ENCODE data around the gene MINK1. TPM values are rescaled to one million over a fixed set of nuclear protein-coding genes. Genes with fewer than 3 reads are reported as not detected.
"Not testable (repeated sequence)": the region's sequence is repeated elsewhere in the genome, so short reads cannot be mapped to it uniquely, and the experiment has no call there.

MINK1 gene
- polyA plus RNA-seq, 12 donors = 21.5 to 61.5 (median 28.0) TPM; not detected in 1

DNA sequence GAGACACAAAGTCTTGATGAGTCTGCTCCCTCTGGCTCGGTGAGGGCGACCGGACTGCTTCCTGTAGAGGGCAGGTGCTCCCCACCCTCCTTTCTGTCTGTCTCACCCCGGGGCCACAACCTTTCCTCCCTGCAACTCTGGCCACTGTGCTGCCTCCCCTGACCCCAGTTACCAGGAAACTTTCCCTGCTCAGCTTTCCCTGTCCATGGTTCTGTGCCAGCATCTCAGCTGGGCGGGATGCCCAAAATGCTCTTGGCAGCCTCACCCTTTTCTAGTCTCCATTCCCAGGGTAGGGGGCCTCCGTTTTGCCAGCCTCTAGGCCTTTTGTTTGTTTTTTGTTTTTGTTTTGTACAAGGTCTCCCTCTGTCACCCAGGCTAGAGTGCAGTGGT, 24.8 kb upstream of the MINK1 start:
- no peak for DNase-seq

DNA sequence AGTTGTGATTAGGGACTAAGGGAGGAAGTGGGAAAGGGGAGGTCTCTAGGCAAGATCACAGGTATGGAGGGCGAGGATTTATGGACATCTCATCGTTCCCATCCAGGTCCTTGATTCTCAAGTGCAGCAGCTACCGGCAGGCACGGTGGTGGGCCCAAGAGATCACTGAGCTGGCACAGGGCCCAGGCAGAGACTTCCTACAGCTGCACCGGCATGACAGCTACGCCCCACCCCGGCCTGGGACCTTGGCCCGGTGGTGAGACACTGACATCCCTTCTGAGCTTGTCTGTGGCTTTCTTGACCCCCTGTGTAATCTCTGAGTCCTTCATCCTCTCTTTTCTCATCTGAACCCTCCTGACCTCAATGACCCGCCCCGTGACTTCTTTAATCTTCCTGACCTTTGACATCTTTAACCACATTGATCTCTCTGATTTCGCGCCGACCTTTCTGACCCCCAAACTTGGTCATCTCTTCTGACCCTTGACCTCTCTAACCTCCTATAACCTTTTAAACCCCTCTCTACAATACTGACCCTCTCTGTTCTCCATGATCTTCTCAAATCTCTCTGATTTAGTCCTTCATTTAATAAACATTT, 22.3 kb upstream of the MINK1 start:
- no peak for DNase-seq

DNA sequence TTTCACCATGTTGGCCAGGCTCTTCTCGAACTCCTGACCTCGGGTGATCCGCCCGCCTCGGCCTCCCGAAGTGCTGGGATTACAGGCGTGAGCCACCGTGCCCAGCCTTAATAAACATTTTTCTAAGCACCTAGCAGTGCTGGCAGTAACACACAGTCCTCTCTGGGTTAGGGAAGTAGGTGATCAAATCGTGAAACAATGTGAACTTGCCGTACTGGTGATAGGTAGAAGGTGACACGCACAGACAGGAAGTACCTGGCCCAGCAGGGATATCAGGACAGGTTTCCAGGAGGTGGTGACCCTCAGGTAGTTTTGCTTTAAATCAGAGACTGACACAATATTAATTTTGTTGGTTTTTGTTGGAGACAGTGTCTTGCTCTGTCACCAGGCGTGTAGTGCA, 21.7 kb upstream of the MINK1 start:
- DNase-seq = no peak

DNA sequence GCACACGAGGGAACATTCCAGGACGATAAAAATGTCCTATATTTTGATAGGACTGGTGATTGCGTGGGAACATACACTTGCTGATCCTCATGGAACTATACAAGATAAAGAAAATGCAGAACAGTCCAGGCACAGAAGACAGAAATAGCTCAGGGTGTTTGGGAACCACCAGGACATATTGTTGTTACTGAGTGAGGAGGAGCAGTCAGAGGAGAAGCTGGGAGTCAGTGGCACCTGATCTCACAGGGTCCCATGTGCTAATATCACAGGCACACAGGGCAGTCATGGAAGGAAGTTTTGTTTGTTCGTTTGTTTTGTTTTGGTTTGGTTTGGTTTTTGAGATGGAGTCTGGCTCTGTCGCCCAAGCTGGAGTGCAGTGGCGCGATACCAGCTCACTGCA, 20.4 kb upstream of the MINK1 start:
- no peak for DNase-seq

DNA sequence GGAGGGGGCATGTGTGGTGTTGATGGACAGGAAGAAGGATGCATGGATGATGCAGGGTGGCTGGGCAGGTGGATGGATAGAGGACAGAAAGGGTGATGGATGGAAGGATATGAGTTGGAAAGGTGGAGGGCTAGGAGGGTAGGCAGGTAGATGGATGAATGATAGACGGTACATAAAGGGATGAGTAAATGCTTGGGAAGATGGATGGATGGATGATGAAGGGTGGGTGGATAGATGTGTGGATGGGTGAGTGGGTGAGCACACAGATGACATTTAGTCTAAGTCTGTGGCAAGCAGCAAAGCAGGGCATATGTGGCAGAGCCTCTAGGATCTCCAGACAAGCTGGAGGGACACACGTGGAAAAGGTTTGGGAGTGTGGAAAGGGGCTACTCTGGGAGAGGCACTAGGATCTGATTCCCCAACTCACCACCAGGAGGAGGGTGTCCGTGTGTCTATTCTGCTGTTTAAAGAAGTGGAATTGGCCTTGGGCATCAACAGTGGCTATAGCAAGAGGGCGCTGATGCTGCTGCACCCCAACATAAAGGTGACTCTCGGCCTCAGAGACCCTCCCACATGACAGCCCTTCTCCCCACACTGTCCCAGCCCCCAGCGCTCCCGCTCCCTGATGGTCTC, 18.0 kb upstream of the MINK1 start:
- no peak for DNase-seq

DNA sequence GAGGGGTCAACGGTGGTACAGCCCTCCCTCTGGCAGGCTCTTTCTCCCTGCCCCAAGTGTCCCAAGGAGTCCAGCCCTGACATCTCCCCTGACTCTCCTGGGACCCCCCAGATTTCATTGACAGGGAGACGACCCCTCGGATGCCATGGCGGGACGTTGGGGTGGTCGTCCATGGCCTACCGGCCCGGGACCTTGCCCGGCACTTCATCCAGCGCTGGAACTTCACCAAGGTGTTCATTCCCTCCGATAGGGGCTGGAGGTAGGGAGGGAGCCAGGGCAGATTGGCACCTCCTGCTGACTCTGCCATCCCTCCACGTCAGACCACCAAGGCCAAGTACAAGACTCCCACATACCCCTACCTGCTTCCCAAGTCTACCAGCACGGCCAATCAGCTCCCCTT, 16.3 kb upstream of the MINK1 start:
- DNase-seq = no peak

DNA sequence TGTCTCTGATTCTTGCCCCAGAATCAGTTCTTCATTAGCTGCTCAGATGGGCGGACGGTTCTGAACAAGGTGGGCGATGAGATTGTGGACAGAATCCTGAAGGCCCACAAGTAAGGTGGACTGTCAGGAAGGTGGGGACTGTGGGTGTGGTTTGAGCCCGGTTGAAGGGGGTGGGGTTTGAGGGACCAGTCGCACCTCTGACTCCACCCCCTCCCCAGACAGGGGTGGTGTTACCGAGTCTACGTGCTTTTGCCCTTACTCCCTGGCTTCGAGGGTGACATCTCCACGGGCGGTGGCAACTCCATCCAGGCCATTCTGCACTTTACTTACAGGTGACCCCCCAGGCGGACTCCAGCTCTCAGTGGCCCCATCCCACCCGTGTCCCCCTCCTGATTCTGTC, 14.9 kb upstream of the MINK1 start:
- no peak for DNase-seq

DNA sequence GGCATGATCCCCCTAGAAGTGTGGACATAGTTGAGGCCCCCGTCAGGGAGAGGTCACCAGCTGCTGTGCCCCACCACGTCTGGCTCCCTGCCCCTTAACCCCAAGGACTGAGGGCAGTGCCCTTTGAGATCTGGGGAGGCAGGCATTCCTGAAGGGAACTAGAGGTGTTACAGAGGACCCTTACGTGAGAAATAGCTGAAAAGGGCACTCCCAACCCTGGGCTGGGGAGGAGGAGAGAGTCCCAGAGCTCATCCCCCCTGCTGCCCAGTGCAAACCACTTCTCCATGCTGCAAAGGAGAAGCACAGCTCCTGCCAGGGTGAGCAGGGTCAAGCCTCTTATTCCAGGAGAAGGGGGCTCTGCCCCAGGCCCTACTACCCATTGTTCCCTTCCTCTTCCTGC, 10.3 kb upstream of the MINK1 start:
- no peak for DNase-seq

DNA sequence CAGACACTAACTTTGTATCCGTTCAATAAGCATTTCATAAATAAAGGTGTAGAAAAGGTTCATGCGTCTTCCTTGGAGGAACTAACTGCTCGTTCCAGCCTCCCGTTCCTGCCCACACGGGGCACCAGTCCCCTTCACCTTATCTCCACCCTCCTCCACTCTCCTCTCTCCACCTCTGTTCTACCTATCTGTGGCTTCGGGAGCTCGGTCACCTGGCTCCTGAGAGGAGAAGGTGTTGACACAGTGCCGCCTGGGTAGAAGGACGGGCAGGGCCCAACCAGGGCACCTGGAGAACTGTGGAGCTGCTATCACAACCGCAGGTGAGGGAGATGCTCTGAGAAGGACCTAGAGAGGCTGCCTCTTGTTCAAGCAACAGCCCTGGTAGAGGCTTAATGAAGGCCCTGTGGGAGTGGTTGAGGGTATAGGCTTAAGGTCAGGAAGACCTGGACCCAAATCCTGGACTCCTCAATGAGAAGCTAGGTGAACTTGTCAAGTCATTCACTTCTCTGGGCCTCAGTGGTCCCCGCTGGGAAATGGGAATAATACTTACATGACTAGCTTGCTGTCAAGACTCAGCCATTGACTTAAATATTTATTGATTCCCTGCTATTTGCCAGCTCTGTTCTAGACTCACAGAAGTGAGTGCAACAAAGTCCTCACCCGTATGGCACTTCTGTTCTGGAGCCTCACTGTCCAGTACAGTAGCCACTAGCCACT, 9.6 kb upstream of the MINK1 start:
- no peak for DNase-seq

DNA sequence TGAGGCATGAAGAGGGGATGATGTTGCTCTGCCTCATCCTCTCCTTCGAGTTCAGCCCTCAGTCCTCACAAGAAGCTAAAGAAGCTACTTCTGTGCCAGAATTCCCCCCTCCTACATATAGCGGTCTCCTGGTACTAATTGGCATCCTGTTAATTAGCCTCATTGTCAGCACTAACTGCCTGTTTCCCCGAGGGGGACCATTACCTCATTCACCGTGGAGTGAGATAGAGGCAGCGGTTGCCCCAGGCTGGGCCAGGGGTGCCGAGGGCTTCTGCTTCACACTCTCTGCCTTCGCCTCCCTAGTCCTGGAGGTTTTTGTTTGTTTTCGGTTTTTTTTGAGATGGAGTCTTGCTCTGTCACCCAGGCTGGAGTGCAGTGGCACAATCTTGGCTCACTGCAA, 5.7 kb upstream of the MINK1 start:
- no peak for DNase-seq

DNA sequence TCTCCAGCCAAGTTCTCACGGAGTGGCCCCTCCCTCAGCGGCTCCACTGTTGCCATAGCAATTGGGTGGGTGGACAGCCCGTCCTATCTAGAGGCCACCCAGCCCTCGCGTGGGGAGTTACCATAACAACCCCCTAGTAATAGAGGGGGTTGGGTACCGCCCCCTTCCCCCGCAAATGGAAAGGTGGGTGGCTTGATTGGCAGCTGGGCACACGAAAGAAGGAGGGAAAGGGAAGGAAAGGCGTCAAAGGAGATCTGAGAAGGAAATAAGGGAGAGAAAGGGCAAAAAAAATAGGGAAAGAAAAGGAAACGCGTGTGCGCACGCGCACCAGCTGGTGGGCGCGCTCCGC, 337 bp upstream of the MINK1 start:
- DNase-seq = not testable (repeated sequence)

DNA sequence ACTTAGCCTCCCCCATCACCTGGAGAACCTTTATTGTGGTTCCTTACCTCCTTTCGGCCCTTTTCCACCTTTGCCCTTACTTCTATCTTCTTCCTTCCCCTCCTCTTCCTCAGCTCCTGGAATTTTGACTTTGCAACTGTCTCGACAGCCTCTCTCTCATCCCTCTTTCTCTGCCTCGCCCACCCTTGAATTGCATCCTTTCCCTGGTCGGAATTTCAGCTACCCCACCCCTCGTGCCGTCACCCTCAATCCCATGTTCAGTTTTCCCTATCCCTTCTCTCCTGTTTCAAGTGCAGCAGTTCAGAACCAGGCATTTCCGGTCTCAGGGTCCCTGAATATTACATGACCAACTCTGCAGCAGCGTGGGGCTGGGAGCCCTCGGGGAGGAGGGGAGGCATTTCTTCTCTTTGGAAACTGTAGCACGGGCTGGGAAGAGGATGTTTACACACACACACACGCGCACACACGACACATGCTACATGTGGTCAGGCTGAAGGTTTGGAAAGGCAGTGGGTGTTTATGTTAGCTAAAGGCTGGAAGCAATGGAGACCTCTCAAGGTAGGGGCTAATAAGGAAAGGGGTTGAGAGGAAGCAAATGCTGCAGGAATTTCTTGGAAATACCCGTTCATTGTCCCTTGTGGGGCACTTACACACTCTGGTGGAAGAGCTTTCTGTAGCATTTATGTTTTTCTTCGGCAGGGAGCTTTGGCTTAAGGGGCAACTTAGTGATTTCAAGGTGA, 971 bp downstream of the MINK1 start:
- peak; percentile 41 for DNase-seq

DNA sequence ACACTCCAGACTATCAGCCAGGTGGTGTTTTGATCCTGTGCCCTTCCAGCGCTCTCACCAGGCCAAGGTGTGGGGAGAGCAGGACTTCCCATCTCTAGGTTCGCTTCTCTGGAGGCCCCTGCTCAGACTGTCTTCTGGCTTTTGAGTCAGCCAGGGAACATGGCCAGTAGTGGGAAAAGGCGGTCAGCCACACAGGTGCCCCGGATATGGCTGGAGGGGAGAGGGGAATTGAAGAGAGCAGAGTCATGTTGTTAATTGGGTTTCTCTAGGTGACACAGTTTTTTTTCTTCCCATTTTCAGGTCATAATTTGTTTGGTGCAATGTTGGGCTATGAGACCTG, 1.5 kb downstream of the MINK1 start:
- no peak for DNase-seq

DNA sequence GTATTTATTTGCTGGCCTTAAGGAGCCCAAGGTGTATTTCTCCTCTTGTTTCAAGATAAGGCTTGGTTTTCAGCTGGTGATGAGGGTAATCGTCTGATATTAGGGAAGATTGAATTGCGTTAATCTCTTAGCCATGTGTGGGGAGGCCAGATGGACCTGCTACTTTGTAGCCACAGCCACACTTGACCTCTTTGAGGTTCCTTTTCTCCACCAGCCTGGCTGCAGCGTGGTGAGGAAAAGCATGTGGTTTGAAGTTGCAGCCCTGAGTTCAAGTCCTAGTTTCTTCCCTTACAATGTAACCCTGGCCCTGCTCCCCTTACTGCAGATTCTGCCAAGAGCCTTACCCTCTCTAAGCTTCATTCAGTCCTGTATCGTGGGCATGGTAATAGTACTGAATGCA, 3.1 kb downstream of the MINK1 start:
- no peak for DNase-seq

DNA sequence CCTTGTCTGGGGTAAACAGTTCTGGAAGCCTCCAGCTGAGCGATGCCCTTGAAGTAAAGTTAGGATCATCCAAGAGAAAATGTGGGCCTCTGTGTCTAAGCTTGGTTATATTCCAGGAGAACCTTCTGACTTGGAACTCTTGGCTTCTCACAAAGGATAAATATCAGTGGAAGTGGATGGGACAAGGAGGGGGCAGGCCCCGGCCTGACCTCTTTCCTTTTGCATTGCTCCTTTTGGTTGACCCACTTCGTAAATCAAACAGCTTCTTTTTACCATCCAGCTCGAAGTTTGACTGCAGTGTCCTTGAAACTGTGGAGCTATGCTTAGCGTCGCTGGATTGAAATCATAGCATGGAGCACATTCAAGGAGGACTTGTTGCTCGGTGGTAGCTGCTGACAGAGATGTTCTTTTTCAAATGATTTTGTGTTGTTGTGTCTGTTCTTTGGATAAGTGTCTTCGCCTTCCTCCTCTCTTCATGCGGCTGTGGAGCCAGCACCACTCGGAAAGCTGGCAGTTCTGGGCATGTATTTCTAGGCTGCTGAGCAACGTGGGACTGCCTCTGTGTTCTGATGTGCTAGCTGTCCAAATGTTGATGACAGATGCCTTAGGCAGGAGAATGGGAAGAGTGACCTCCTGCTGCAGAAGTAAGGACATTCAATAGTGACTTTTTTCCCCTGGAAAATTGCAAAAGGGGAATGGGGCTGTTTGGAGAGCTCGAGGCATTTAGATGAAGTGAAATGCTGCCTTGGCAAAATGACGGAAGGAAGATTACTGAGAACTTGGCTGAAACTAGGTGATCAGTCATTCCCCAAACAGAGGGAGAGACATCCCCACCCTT, 4.5 kb downstream of the MINK1 start:
- no peak for DNase-seq

DNA sequence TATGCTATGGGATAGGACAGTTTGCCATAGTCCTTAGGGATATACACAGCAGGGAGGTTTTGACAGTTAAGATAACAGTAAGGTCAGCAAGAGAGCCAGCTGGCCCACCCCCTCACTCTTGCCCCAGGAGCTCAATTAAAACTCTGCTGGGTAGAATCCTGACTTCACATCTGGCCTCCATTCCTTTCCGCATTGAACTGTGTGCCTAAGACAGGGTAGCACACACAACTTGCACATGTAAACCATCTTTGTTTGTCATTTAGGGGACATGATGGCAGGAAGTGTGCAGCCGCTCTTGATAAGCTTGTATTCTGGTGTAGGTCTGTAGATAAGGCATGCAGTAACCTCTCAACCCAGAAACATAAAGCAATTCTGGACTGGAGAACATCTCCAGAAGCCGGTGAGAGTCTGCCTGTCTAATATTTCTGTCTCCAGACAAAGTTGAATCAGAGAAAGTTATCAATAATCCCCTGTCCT, 5.2 kb downstream of the MINK1 start:
- DNase-seq = no peak

DNA sequence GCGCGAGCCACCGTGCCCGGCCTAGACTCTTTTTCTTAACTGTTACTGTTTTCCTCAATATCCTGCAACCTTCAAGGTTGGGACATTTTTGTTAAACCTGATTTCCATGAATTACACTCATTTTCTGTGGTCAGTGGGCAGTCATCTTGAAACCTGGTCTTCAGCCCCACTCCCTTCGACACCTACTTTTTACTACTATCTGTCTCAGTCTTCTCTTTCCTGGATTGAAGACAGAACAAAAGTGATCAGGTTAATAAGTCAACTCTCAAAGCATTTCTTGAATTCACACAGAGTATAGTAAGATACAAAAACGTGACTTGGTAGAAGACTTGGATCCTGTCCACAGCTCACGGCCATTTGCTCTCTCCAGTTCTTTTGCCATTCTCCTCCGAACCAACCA, 6.1 kb downstream of the MINK1 start:
- no peak for DNase-seq

DNA sequence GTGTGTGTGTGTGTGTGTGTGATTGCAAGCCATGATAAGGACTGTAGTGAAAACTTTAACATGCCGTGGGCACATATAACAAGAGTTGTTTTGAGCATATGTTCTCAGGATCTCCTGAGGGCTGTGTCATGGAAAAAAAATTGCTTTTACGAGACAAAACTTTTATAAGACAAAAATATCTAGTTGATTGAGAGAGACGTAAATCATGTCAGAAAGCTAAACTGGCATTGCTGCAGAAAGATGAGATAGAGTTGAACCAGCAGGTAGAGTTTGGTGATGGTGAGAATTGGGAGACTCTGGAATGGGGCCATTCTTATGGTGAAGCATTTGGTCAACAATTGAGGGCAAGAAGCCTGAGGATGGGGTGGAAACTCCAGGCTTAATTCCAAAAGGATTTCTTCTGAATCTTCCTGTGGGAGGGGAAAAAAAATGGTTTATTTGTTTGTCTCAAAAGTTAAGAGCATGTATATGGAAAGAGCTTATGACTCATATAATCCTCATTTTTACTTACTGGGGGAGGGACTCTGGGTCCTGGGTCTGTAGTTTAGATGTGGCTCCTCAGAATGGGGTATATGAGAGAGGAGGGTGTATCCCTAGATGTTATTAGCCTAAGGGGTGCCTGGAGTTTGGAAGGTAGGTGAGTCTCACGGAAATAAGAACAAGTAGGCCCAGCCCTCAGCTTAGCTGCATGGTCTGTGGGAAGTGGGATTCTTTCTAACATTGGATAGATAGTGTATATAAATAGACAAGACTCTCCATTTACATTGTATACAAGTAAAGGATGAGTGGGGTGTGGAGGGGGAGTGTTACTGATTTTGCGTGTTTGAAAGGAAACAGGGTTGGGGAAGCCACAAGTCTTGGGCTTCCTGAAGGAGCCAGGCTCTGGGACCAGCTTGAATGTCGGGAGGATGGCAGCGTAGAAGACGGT, 7.1 kb downstream of the MINK1 start:
- DNase-seq = no peak

DNA sequence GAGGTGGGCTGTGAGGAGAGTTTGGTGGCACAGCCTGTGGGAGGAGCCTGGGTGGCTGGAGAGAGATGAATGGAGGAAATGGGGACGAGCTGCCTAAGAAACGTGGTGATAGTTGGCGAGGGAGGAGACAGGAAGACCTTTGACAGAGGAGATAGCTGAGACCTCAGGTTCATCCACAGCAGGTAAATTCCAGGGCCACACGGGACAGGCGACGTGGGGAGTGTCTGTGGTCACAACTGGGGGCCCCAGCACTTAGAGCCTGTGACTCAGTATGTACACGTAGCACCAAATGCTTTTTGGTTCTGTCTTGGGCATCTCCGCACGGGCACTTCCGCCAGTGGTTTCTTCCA, 7.7 kb downstream of the MINK1 start:
- DNase-seq = no peak

DNA sequence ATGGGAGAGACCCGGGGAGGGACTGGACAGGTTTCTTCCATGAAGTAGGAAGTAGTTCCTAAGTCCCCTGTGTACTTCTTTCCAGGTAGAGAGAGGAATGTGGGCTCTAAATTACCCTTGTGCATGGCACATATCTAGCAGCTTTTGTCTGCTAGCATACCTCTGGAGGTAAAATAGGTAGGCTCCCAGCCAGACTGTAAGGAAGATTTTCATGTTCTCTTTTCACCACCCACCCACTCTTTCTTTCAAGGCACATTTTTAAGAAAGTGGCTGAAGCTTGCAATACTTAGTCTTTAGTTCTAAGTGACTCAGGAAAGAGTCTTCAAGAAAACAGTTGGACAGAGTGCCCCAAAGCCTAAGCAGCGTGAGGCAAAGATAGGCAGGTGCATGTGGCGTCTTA, 9.2 kb downstream of the MINK1 start:
- no peak for DNase-seq
